ENCODE data around the gene PTX4.

DNA sequence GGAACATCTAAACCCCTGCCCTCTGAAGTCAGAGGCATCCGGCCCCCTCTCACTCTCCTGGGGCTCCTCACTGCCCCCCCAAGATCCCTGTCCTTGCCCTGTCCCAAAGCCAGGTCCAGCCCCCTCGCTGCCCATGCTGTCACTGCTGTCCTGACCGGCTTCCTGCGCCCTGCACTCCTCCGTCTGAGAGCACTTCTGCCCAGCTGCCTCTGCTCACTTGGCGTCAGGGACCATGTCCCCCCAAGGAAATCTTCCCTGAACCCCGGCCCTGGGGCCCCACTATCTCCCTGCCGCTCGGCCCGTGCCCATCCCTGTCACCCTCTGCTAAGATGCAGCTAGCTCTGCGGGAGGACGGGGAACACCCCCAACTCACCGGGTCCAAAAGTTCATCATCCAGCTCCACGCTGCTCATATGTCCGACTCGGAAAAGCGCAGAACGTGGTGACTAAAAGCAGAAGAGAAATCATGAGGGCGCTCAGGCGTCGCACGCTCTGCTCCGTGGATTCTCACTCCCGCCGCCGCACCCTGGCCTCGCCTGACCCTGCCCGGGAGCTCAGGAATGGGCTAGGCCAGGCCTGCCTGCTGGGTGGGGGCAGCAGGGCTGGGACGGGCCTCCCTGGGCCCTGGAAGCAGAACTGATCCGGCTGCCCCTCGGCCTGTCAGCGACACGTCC lies 23.7 kb downstream of the PTX4 start:
- TF ChIP-seq, protein P1, sequence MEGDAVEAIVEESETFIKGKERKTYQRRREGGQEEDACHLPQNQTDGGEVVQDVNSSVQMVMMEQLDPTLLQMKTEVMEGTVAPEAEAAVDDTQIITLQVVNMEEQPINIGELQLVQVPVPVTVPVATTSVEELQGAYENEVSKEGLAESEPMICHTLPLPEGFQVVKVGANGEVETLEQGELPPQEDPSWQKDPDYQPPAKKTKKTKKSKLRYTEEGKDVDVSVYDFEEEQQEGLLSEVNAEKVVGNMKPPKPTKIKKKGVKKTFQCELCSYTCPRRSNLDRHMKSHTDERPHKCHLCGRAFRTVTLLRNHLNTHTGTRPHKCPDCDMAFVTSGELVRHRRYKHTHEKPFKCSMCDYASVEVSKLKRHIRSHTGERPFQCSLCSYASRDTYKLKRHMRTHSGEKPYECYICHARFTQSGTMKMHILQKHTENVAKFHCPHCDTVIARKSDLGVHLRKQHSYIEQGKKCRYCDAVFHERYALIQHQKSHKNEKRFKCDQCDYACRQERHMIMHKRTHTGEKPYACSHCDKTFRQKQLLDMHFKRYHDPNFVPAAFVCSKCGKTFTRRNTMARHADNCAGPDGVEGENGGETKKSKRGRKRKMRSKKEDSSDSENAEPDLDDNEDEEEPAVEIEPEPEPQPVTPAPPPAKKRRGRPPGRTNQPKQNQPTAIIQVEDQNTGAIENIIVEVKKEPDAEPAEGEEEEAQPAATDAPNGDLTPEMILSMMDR (IDR thresholded peaks at IDR 0.05): no peak
- no peak for TF ChIP-seq POLR2A (IDR thresholded peaks at IDR 0.05)

Measured in esophagus squamous epithelium (tissue), 4 donors.